ENCODE results near the gene ATP9B.

Gene ATP9B

DNA sequence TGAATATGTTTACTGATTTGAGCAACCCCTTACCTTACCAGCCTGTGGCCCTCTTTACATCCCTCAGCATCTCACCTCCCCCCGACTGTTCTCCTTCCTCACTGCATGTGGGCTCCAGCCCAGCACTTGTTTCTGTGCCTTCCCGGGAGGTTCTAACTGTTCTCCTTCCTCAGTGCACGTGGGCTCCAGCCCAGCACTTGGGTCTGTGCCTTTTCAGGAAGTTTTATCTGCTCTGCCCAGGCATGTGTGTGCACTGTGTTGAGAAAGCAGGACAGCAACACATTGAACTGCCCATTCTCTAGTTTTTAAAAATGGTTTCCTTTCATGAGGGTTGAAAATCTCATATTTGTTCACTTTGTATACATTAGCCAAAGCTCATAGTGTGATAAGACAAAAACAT lies 158.4 kb downstream of the ATP9B start:
- no peak overlapping the region for H3K4me3 ChIP-seq (ENCODE audit: low read depth, low read length)
- TF ChIP-seq, protein P1, sequence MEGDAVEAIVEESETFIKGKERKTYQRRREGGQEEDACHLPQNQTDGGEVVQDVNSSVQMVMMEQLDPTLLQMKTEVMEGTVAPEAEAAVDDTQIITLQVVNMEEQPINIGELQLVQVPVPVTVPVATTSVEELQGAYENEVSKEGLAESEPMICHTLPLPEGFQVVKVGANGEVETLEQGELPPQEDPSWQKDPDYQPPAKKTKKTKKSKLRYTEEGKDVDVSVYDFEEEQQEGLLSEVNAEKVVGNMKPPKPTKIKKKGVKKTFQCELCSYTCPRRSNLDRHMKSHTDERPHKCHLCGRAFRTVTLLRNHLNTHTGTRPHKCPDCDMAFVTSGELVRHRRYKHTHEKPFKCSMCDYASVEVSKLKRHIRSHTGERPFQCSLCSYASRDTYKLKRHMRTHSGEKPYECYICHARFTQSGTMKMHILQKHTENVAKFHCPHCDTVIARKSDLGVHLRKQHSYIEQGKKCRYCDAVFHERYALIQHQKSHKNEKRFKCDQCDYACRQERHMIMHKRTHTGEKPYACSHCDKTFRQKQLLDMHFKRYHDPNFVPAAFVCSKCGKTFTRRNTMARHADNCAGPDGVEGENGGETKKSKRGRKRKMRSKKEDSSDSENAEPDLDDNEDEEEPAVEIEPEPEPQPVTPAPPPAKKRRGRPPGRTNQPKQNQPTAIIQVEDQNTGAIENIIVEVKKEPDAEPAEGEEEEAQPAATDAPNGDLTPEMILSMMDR (IDR thresholded peaks at IDR 0.05; ENCODE audit: borderline replicate concordance, insufficient read depth, low read depth, low read length) = no peak

DNA sequence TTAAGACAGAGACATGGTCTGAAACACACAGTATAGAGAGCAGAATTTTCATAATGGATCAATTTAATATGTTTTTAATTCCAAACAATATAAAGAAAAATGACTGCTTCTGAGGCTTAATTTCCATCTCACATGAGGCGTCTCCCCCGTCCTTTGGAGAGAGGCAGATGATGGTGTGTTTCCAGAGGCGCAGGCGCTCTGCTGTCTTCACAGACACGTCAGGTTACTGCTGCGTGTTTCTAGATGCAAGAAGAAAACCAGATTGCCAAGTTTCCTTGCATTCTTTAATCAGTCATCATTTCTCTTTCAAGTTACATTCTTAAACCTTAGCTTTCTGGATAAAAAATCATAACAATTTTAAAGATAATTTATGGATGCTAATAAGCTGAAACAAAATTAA lies 160.2 kb downstream of the ATP9B start:
- TF ChIP-seq, protein P1 (IDR thresholded peaks at IDR 0.05; ENCODE audit: borderline replicate concordance, insufficient read depth, low read depth, low read length) = no peak
- H3K4me3 ChIP-seq (ENCODE audit: low read depth, low read length) = no peak overlapping the region

DNA sequence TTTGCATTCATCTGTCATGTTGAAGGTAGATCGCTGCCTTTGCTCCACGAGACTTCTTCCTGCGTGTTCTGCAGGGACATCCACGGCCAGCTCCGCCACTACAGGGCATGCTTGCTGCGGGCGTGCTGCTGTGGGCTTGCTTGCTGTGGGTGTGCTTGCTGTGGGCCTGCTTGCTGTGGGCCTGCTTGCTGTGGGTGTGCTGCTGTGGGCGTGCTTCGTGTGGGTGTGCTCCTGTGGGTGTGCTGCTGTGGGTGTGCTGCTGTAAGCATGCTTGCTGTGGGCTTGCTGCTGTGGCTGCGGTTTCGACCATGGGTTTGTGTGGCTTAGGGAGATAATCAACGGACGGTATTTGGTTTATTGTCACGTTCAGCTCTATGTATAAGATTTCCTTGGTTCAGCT lies 165.2 kb downstream of the ATP9B start:
- no peak overlapping the region for H3K4me3 ChIP-seq (ENCODE audit: low read depth, low read length)
- TF ChIP-seq, protein P1 (IDR thresholded peaks at IDR 0.05; ENCODE audit: borderline replicate concordance, insufficient read depth, low read depth, low read length) = no peak

DNA sequence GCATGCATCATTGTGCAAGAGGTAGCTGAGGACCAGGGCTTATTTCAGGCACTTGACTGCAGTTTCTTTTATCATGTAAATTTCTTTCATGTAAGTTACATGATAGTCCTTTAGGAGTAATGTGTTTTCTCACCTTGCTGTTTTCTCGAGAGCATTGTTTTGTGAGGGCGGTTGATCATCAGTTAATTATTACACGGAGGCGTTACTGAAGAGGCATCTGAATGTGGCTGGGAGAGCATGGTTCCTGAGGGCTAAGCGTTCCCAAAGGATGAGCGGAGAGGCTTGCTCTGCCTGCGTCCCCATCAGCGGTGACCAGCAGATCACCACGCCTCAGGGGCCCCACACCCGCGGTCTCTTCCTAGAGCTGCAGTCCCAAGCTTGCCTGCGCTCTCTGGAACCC lies 170.4 kb downstream of the ATP9B start:
- TF ChIP-seq, protein P1 (IDR thresholded peaks at IDR 0.05; ENCODE audit: borderline replicate concordance, insufficient read depth, low read depth, low read length) = no peak
- H3K4me3 ChIP-seq (ENCODE audit: low read depth, low read length) = no peak overlapping the region

DNA sequence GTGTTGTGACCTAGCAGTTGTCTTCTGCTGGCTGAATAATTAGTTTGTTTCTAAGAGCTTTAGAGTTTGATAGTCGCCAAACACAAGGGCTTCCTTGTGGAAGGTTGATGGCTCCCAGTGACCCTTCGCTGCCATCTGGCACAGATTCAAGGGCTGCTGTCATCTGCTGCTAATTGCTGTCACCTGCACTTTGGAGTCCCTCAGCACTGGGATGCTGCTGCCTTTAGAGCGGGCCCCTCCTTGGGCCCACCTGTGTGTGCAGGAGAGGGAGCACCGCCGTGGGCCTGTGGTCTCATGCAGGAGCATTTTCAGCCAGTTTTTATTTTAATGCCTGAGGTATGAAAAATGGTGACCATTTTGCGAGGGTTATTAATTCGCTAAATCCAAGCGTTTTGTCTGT lies 172.6 kb downstream of the ATP9B start:
- TF ChIP-seq, protein P1 (IDR thresholded peaks at IDR 0.05; ENCODE audit: borderline replicate concordance, insufficient read depth, low read depth, low read length) = no peak
- no peak overlapping the region for H3K4me3 ChIP-seq (ENCODE audit: low read depth, low read length)

DNA sequence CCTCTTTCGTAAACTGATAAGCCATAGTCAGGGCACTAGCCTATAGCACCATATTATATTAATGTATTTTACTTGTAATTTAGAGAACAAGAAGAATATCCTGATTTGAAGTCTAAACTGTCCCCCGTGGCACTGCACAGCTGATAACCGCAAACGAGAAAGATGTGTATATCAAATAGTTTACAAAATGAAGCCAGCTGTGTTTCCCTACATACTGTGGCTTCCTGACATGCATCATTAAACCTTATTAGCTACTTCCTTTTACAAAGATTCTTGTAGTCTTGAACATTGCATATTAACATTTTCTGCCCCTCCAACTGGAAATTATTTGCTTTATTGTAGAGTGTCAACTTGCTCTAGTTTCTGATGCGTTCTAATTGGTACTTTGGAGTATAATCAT lies 173.1 kb downstream of the ATP9B start:
- H3K4me3 ChIP-seq (ENCODE audit: low read depth, low read length) = no peak overlapping the region
- TF ChIP-seq, protein P1 (IDR thresholded peaks at IDR 0.05; ENCODE audit: borderline replicate concordance, insufficient read depth, low read depth, low read length) = no peak

DNA sequence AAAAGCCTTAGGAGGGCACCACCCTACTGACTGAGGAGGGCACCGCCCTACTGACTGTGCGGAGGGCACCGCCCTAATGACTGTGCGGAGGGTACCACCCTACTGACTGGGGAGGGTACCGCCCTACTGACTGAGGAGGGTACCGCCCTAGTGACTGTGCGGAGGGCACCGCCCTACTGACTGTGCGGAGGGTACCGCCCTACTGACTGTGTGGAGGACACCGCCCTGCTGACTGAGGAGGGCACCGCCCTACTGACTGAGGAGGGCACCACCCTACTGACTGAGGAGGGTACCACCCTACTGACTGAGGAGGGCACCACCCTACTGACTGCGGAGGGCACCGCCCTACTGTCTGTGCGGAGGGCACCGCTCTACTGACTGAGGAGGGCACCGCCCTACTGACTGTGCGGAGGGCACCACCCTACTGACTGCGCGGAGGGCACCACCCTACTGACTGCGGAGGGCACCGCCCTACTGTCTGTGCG lies 176.4 kb downstream of the ATP9B start:
- TF ChIP-seq, protein P1 (IDR thresholded peaks at IDR 0.05; ENCODE audit: borderline replicate concordance, insufficient read depth, low read depth, low read length) = no peak
- H3K4me3 ChIP-seq (ENCODE audit: low read depth, low read length) = no peak overlapping the region
